ENCODE data around the gene LPCAT1.
"Not testable (repeated sequence)": the region's sequence is repeated elsewhere in the genome, so short reads cannot be mapped to it uniquely, and the experiment has no call there.

Gene LPCAT1

GRCh38 chr5:1429066-1429465 lies 94.7 kb downstream of the LPCAT1 start:
- no peak for DNase-seq (ENCODE audit: low read depth, low spot score)

DNA sequence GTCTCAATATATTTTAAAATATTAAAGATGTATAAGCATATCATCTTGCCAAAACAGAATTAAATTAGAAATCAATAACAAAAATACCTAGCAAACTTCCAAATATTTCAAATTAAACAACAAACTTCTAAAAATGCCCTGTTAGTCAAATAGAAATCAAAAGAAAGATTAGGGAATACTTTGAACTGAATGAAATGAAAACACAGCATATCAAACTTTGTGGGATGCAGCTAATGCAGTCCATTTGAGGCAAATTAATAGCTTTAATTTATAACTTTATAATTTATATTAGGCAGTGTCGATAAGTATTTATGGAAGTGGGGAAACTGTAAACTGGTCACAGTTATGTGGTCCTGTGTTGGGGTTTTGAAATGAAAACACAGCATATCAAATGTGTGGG lies 95.7 kb downstream of the LPCAT1 start:
- no peak for DNase-seq (ENCODE audit: low read depth, low spot score)

- no peak for DNase-seq (ENCODE audit: low read depth, low spot score)
These were observed 99.0 kb downstream of the LPCAT1 start for GRCh38 chr5:1424716-1425115.

DNA sequence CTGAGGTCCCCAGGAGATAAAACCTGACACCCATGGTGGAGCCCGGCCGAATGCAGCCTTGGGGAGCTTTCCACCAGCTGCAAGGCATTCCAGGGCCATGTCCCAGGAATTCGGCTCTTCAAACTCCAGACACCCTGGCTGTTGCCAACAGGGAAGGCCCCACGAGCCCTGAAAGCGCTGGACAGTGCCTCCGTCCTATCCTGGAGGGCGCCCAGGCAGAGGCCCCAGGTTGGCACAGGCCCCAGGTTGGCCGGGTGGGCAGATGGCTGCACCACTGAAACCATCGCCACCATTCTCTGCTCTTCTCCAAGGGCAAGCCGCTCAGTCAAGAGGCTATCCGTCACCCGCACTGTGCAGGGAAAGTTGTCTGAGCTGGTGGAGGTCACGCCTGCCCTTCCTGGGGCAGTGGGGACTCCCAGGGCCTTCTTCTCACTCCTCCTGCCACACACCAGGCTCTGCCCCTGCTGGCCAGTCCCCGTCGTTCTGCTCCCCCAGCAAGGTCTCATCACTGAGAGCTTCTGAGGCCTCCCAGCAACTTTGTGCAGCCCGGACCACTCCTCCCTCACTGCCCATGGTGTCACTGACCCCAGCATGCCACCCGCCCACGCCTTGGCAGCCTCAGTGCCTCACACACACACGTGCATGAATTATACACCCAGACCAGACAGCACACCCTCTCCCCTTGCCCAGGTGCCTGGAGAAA lies 99.7 kb downstream of the LPCAT1 start:
- no peak for DNase-seq (ENCODE audit: low read depth, low spot score)

- not testable (repeated sequence) for DNase-seq (ENCODE audit: low read depth, low spot score)
These were observed 101.2 kb downstream of the LPCAT1 start for GRCh38 chr5:1422522-1422921.

DNA sequence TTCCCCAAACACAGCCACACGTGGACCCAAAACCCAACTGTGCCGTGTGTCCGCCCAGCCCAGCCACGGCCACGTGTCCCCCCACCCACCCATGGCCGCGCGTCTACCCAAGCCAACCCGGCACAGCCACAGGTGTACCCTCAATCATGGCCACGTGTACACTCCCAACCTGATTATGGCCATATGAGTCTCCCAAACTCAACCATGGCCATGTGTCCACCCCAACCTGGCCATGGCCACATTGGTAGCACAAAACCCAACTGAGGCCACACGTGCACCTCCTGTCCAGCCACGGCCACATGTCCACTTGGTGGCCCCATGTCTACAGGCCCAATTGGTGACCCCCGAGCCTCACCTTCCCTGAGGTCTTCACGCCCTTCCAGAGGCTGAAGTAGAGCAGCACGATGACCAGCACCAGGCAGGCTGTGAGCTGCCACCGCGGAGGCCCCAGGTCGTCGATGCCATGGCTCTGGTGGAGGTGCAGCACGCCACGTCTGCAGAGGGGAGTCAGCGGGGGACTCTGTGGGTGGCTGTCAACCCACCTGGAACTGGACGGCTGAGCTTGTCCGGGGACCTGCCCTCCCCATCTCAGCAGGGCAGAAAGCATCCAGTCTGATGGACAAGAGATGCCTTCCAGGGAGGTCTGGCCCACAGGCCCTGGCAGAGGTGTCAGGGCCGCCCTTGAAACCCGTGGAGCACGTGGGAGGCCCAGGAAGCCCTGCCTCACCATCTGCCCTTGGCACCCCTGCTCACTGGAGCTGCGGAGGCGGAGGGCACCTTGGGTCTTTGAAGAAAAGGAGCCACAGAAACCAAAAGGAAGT lies 102.0 kb downstream of the LPCAT1 start:
- DNase-seq (ENCODE audit: low read depth, low spot score): no peak

DNA sequence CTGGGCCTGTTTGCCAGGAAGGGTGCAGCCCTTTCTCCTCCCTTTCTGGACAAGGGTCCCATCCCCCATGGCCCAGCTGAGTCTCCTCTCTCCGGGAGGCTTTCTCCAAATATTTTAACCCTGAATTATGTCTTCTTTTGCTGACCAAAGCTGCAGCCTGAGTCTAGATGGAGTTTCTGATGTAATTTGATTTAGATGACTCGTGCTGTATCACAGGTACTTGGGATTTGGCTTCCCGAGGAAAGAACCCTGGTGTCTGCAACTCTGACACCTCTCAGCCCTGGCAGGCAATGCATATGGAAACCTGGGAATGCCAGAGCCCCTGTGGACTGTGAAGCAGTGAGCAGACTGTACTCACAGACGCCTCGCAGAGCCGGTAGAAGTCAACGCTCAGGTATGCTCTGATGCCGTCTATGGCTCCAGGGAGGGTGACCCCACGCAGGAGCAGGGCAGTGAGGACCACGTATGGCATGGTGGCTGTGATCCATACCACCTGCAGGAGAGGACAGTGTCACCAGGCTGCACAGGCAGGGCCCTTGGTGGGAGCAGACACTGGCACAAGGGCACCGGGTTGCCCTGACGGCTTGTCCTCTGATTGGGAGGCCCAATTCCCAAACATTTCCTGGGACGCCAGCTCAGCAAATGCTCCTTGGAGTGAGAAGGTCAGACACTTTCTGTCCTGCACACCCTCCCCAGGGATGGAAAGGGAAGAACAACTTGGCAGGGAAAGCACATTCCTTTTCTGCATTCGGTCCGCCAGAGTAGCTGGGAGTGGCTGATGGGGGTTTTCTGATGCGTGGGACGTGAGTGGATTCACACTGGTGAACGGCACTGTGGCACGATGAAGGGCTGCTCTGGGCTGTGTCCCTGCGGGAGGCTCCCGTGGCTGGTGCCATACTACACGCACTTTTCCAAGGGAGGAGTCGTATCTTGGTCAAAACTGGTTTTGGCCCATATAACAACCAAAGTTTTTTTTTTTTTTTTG lies 103.3 kb downstream of the LPCAT1 start:
- no peak for DNase-seq (ENCODE audit: low read depth, low spot score)

DNA sequence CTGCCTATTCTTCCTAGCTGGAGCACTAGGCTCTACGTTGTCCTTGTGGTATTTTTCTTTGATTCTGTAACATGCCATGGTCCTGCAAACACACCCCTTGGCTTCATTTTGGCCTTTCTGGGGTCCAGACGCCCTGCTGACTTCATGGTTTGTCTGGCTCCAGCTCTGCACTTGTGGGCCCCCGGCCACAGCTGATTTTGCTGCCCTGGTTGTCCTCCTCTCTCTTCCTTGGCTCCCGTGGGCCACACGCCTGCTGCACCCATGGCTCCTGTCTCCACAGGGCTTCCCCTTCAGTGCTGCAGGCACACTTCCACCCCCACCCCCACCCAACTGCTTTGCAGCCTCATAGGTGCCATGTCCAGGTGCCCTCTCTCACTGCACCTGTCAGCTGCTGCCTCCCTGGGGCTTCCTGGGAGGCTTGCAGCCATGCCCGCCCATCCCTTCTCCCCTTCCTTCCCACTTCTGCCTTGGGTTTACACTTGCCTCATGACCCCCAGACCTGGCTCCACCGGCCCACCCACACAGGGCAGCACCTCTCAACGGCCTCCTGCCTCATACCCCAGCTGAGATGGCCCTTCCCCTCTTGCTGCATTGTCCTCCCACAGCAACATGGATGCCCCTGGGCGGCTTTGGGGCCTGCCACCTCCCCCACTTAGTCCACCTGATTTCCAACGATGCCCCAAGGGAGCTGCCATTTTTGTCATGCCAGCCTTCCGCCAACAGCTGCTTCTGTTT lies 104.1 kb downstream of the LPCAT1 start:
- no peak for DNase-seq (ENCODE audit: low read depth, low spot score)

DNA sequence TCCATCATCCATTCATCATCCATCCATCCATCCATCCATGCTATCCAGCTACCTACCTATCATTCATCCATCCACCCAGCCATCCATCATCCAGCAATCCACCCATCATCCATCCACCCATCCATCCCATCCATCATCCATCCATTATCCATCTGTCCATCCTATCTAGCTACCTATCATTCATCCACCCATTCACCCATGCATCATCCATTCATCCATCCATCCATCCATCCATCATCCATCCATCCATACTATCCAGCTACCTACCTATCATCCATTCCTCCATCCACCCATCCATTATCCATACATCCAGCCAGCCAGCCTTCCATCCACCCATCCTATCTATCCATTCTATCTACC lies 104.9 kb downstream of the LPCAT1 start:
- DNase-seq (ENCODE audit: low read depth, low spot score): no peak

- DNase-seq (ENCODE audit: low read depth, low spot score): no peak
These were observed 105.4 kb downstream of the LPCAT1 start for GRCh38 chr5:1418238-1418920.

GRCh38 chr5:1417586-1418225 lies 106.1 kb downstream of the LPCAT1 start:
- no peak for DNase-seq (ENCODE audit: low read depth, low spot score)

DNA sequence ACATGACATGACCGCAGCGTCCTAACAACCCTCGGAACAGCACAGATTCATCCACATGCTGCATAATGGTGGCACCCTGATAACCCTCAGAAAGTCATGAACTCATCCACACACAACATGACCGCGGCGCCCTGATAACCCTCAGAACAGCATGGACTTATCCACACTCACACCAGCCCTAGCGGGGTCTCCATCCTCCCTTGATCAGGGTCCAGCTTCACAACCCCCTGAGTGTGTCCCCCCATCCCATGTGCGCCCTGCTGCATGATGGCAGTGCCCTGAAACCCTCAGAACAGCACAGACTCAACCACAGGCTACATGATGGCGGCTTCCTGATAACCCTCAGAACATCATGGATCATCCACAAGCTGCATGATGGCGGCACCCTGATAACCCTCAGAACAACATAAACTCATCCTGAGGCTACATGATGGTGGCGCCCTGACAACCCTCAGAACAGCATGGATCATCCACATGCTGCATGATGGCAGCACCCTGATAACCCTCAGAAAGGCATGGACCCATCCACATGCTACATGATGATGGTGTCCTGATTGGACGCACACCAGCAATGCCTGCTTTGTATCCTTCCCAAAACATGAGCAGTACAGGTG lies 106.8 kb downstream of the LPCAT1 start:
- no peak for DNase-seq (ENCODE audit: low read depth, low spot score)

DNA sequence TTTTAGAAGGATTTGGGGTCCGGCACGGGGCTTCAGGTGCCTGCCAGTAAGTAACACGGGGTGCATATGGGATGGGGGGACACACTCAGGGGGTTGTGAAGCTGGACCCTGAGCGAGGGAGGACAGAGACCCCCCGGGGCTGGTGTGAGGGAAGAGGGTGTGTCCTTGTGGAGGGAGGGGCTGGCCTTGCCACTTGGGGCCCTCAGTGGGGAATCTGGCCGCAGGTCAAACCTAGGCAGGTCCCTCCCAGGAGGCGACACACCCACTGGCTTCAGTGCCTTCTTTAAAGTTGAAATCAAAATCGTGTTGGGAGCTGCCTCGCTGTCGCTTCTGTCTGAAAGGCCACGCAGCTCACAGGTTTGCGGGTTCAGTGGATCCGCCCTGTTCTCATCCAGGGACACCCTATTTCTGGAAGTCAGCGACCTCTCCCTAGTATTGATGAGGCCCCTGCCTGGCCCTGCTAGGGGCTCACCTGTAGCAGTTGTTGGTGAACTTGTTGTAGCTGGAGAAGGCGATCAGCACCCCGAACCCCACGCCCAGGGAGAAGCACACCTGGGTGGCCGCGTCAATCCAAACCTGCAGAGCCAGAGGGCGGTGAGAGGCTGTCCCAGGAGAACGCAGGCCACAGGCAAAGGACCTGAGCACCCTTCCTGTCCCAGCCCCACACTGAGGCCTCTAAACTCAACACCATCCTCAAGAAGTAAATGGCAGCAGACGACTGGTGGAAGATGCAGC lies 108.0 kb downstream of the LPCAT1 start:
- no peak for DNase-seq (ENCODE audit: low read depth, low spot score)

DNA sequence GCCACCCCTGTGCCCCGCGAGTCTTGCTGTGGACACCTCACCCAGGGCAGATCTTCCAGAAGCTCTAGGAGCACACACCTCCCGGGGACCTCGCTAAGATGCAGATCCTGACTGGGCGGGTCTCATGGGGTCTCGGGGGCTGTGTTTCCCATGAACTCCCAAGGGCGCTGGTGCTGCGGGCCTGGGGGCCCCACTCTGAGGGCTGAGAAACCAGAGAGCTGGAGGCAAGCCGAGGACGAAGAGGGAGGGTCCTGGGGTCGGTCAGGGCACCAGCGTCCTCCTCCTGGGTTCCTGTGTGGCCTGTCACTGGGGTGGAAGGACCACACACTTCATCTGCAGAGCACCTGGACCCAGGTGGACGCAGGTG lies 108.7 kb downstream of the LPCAT1 start:
- DNase-seq (ENCODE audit: low read depth, low spot score): no peak

- no peak for DNase-seq (ENCODE audit: low read depth, low spot score)
These were observed 109.3 kb downstream of the LPCAT1 start for GRCh38 chr5:1414311-1415058.

DNA sequence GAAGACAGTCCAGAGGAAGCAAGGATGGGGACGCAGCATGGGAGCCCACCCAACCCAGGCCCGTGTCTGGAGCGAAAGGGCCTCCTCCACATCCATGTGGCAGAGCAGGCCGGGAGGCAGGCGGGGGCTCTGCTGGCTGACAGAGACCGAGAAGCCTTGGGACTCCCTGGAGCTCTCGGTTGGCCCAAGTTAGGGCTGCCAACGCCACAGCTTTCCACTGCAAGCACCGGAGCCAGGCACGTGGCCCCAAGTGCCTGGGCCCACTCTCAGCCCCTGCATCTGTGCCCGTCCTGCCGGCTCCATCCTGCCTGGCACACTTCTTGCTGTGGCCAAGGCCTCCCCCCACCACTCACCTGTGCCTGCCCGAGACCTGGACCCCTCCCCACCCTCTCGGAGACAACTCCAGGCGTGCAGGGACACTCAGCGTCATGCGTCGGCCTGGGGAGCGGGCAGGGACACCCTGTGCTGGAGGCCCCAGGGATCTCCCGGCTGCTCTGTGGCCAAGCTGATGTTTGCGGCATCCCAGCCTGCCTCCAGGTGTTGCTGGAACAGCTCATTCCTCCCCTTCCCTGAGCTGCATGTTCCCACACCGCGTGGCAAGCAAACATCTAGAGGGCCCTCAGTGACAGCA lies 110.0 kb downstream of the LPCAT1 start:
- DNase-seq (ENCODE audit: low read depth, low spot score): no peak

DNA sequence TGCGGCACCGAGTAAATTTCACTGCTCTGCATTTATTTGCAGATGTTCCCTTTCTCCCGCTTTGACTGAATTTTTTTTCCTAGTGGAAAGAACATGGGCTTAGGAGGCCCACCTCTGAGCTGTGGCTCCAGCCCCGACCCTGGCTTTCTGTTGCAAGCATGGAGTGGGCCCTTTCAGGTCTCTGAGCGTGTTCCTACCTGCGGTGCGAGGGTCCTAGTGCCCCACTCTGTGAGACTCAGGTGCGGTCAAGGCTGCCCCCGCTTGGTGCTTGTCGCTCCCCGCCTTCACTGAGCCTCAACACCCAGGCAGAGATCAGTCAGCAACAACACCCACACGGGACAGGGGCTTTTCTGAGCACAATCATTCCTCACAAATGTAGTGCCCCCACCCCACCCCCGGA lies 110.5 kb downstream of the LPCAT1 start:
- DNase-seq (ENCODE audit: low read depth, low spot score): no peak

- no peak for DNase-seq (ENCODE audit: low read depth, low spot score)
These were observed 111.1 kb downstream of the LPCAT1 start for GRCh38 chr5:1412621-1413020.

Measured in ELF-1 (cell line).